ENCODE measurements around the gene OBSL1. TPM values are rescaled to one million over a fixed set of nuclear protein-coding genes. Genes with fewer than 3 reads are reported as not detected.

The OBSL1 gene
- total and polyA plus RNA-seq, 2 of the 4 experiments (the other 2 are of a cell fraction), result 21.5 to 51.2 TPM

- no peak overlapping the region for H4K91ac ChIP-seq (ENCODE audit: insufficient read depth, low read depth, low read length)
- H4K20me1 ChIP-seq (ENCODE audit: insufficient read depth, low read length), result peaks cover 19% of the 10 kb centered on the region
- no peak for ATAC-seq (ENCODE audit: low read depth)
- no peak overlapping the region for H4K8ac ChIP-seq (ENCODE audit: low read depth in 2 of 2, low read length in 2 of 2)
- no peak overlapping the region for H3K4ac ChIP-seq (ENCODE audit: low read depth, low read length)
- H4K5ac ChIP-seq (ENCODE audit: low read depth, low read length), result no peak overlapping the region
- no peak overlapping the region for H2AK9ac ChIP-seq (replicated peaks; ENCODE audit: low read depth, low read length, poor library complexity)
- dilution Hi-C loops (cut with HindIII; ENCODE audit: low sequenced_read_pairs, unreplicated experiment) (no loop called here), intact Hi-C loops (cut with micrococcal nuclease) (no loop called here), in situ Hi-C loops (cut with MboI; ENCODE audit: low sequenced_read_pairs) (no loop called here)
- BruUV-seq (replicated peaks), result no TSS peak
- H2BK5ac ChIP-seq (ENCODE audit: low read depth, low read length, poor library complexity, severe bottlenecking), result no peak overlapping the region
- no peak overlapping the region for H3K56ac ChIP-seq (ENCODE audit: extremely low read depth, insufficient read depth, low read length)
- ChIA-PET CTCF (no interaction called here), POLR2A (ENCODE audit: unreplicated experiment) (no interaction called here)
- H3K9me3 ChIP-seq (ENCODE audit: control insufficient read depth, insufficient read depth, low read length), result no peaks in the 10 kb centered on the region
- H2BK15ac ChIP-seq (ENCODE audit: low read depth, low read length), result no peak overlapping the region
- TF ChIP-seq CHD1 (IDR thresholded peaks at IDR 0.05; ENCODE audit: low read depth, low read length) (no peak), CEBPB (IDR thresholded peaks at IDR 0.05; ENCODE audit: low read depth, low read length) (no peak), ELK1 (IDR thresholded peaks at IDR 0.05; ENCODE audit: borderline replicate concordance, low read depth, low read length) (no peak), BHLHE40 (IDR thresholded peaks at IDR 0.05; ENCODE audit: low read depth, low read length) (no peak), CTCF (conservative IDR thresholded peaks at IDR 0.05; ENCODE audit: low read depth, low read length) (no peak), NFE2L2 (IDR thresholded peaks at IDR 0.05; ENCODE audit: low read depth, low read length) (no peak), MAZ (IDR thresholded peaks at IDR 0.05; ENCODE audit: borderline replicate concordance, low read depth, low read length) (no peak), USF2 (IDR thresholded peaks at IDR 0.05; ENCODE audit: low read depth, low read length) (no peak), SMC3 (IDR thresholded peaks at IDR 0.05; ENCODE audit: low read depth, low read length) (no peak), RFX5 (IDR thresholded peaks at IDR 0.05; ENCODE audit: low read depth, low read length) (no peak), RCOR1 (IDR thresholded peaks at IDR 0.05; ENCODE audit: insufficient replicate concordance, low read length) (no peak), MXI1 (IDR thresholded peaks at IDR 0.05; ENCODE audit: borderline replicate concordance, low read depth, low read length) (no peak), RAD21 (IDR thresholded peaks at IDR 0.05; ENCODE audit: low read length) (no peak), MAFK (IDR thresholded peaks at IDR 0.05; ENCODE audit: low read depth, low read length) (no peak), FOS (IDR thresholded peaks at IDR 0.05; ENCODE audit: low read depth, low read length) (no peak), POLR2A (IDR thresholded peaks at IDR 0.05; ENCODE audit: low read depth, low read length) (no peak)
- H2BK120ac ChIP-seq (ENCODE audit: low read depth, low read length), result no peak overlapping the region
- H3K9ac ChIP-seq (ENCODE audit: low read depth, low read length), result no peak overlapping the region
- H3K18ac ChIP-seq (ENCODE audit: low read depth, low read length), result no peak overlapping the region
- peaks cover 6% of the 10 kb centered on the region for H3K36me3 ChIP-seq (ENCODE audit: control insufficient read depth, insufficient read depth, low read length)
- H2AK5ac ChIP-seq (ENCODE audit: low read depth, low read length), result no peak overlapping the region
- no peak overlapping the region for H3K14ac ChIP-seq (replicated peaks; ENCODE audit: low read depth, low read length)
- H3K4me1 ChIP-seq (ENCODE audit: control insufficient read depth, insufficient read depth, low read length), result peaks cover 9% of the 10 kb centered on the region
- H3K27me3 ChIP-seq (ENCODE audit: control insufficient read depth, insufficient read depth, low read length), result no peaks in the 10 kb centered on the region
- peaks cover 2% of the 10 kb centered on the region; the same call in 1 of the 2 replicates for H3K9me1 ChIP-seq (ENCODE audit: insufficient read depth, low read length)
- H3K23ac ChIP-seq (ENCODE audit: low read depth, low read length), result no peak overlapping the region
- 33% methylated on average over 4 of the region's 4 CpGs; no CpG with 5 or more reads in 1 of the 2 experiments for WGBS, 2 experiments (ENCODE audit: extremely low coverage in 2 of 2, insufficient read length in 1 of 2)
- H2AFZ ChIP-seq (replicated peaks; ENCODE audit: low read length, poor library complexity), result no peak overlapping the region
- DNase-seq, result no peak
- H3K27ac ChIP-seq (ENCODE audit: insufficient read depth, low read length), result no peak overlapping the region
- no peak overlapping the region for H3K4me3 ChIP-seq (ENCODE audit: insufficient read depth, low read depth, low read length)
- H2BK20ac ChIP-seq (ENCODE audit: low read depth, low read length), result no peak overlapping the region
- peaks cover 5 to 19% of the 10 kb centered on the region in 2 experiments; a peak in 3 of 4 replicates for H3K79me1 ChIP-seq (ENCODE audit: low read depth in 1 of 2, low read length in 2 of 2)
- no peak overlapping the region for H3K4me2 ChIP-seq (ENCODE audit: low read depth, low read length)
Measured at GRCh38 chr2:219545943-219546352, 25.4 kb downstream of the OBSL1 start.
